LNCaP clone FGC (cell line): ENCODE results near the gene YEATS2.
"Not testable (repeated sequence)": the region's sequence is repeated elsewhere in the genome, so short reads cannot be mapped to it uniquely, and the experiment has no call there.

Experiments
- DNase-seq: peaks from one replicate; pipeline ENCODE4 v3.0.0-alpha.2; 2011; ENCODE audit warnings: low read depth
- H3K4me3 ChIP-seq: 2 replicates; pipeline ENCODE4 v1.5.1; 2011; ENCODE audit warnings: mild to moderate bottlenecking, low read depth, low read length, control low read depth
- CTCF ChIP-seq: IDR thresholded peaks from 2 replicates; pipeline ENCODE4 v1.5.1; 2012; ENCODE audit warnings: mild to moderate bottlenecking; ENCODE audit not compliant: control insufficient read depth, insufficient read depth; ENCODE audit errors: extremely low read depth

The YEATS2 gene

DNA sequence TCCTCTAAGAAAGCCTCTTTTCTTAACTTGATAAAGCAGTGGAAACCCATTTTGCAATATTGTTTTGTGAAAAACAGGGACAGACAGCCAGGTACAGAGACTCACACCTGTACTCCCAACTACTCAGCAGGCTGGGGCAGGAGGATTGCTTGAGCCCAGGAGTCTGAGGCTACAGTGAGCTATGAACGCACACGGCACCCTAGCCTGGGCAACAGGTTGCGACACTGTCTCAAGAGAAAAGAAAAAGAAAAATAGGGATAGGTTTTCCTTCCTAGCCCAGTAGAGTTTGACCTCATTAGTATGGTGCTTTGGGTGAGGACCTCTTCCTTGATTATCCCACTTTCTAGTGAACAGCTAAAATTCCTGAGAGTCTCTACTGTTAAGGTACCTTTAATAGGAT lies 17.5 kb upstream of the YEATS2 start:
- TF ChIP-seq CTCF: no peak
- no peak overlapping the region for H3K4me3 ChIP-seq
- no peak for DNase-seq

- no peak overlapping the region for H3K4me3 ChIP-seq
- TF ChIP-seq CTCF: no peak
- no peak for DNase-seq
Measured at GRCh38 chr3:183687705-183688104, 9.9 kb upstream of the YEATS2 start.

GRCh38 chr3:183688874-183689273 lies 8.7 kb upstream of the YEATS2 start:
- DNase-seq: peak; percentile 79
- TF ChIP-seq CTCF: no peak
- no peak overlapping the region for H3K4me3 ChIP-seq

GRCh38 chr3:183689621-183690020 lies 8.0 kb upstream of the YEATS2 start:
- DNase-seq, H3K4me3 ChIP-seq: not testable (repeated sequence)

- no peak for DNase-seq
- no peak for TF ChIP-seq CTCF
- H3K4me3 ChIP-seq: no peak overlapping the region
Measured at GRCh38 chr3:183690402-183690995, 7.1 kb upstream of the YEATS2 start.

DNA sequence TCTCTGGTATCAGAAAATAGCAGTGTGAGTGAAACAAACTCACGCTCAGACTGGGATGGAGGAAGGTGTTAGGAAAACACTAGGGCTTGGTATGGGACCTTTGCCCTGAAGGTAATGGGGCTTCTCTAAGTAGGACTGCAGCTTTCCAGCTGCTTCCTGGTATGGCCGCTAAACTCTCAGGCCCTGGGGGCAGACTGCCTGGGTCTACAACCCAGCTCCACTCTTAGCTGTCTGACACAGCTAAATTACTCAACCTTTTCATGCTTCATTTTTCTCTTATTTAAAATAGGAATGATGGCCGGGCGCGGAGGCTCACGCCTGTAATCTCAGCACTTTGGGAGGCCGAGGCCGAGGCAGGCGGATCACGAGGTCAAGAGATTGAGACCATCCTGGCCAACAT lies 5.2 kb upstream of the YEATS2 start:
- no peak for DNase-seq
- no peak for TF ChIP-seq CTCF
- no peak overlapping the region for H3K4me3 ChIP-seq

GRCh38 chr3:183695569-183696364 lies 1.8 kb upstream of the YEATS2 start:
- no peak for TF ChIP-seq CTCF
- no peak for DNase-seq
- H3K4me3 ChIP-seq: no peak overlapping the region
